Measurements from ENCODE around the gene UPP2. TPM values are rescaled to one million over a fixed set of nuclear protein-coding genes. Genes with fewer than 3 reads are reported as not detected.

Gene UPP2
- total and polyA plus RNA-seq, 7 donors = not detected

GRCh38 chr2:158172719-158173118 is 71.0 kb downstream of the UPP2 start:
- ATAC-seq (no peak), DNase-seq (no peak)
- Histone ChIP-seq H3K4me1 (no peaks in the 10 kb centered on the region), H3K4me3 (no peak overlapping the region), H3K36me3 (ENCODE audit: insufficient read depth in 1 of 2, low read depth in 1 of 2) (no peaks in the 10 kb centered on the region), H3K27ac (no peak overlapping the region), H3K9me3 (no peaks in the 10 kb centered on the region), H3K27me3 (ENCODE audit: insufficient read depth in 3 of 3, low read length in 2 of 3) (peaks cover 0 to 2% (median 0%) of the 10 kb centered on the region in 3 donors)
- 13 to 36% (median 31%) methylated on average over 2 of the region's 2 CpGs for WGBS, 3 donors
- TF ChIP-seq CTCF (IDR thresholded peaks at IDR 0.05) = no peak
- intact Hi-C loops (cut with DNase I) = no loop called here

GRCh38 chr2:158174495-158174894 is 72.8 kb downstream of the UPP2 start:
- peaks cover 0 to 2% (median 0%) of the 10 kb centered on the region in 3 donors for H3K27me3 ChIP-seq (ENCODE audit: insufficient read depth in 3 of 3, low read length in 2 of 3)
- no peaks in the 10 kb centered on the region for H3K9me3 ChIP-seq
- TF ChIP-seq CTCF (IDR thresholded peaks at IDR 0.05) = no peak
- ATAC-seq = no peak
- no peaks in the 10 kb centered on the region for H3K4me1 ChIP-seq
- no peaks in the 10 kb centered on the region for H3K36me3 ChIP-seq (ENCODE audit: insufficient read depth in 1 of 2, low read depth in 1 of 2)
- WGBS, 3 donors = 71 to 79% (median 76%) methylated on average over 1 of the region's 1 CpG
- intact Hi-C loops (cut with DNase I) = no loop called here
- DNase-seq = no peak
- no peak overlapping the region for H3K27ac ChIP-seq
- H3K4me3 ChIP-seq = no peak overlapping the region

GRCh38 chr2:158174956-158175355 is 73.3 kb downstream of the UPP2 start:
- Histone ChIP-seq H3K4me1 (no peaks in the 10 kb centered on the region), H3K27me3 (ENCODE audit: insufficient read depth in 3 of 3, low read length in 2 of 3) (peaks cover 0 to 2% (median 0%) of the 10 kb centered on the region in 3 donors), H3K9me3 (no peaks in the 10 kb centered on the region), H3K27ac (no peak overlapping the region), H3K4me3 (no peak overlapping the region), H3K36me3 (ENCODE audit: insufficient read depth in 1 of 2, low read depth in 1 of 2) (no peaks in the 10 kb centered on the region)
- DNase-seq (no peak), ATAC-seq (no peak)
- intact Hi-C loops (cut with DNase I) = no loop called here
- 89 to 93% (median 89%) methylated on average over 5 of the region's 5 CpGs for WGBS, 3 donors
- no peak for TF ChIP-seq CTCF (IDR thresholded peaks at IDR 0.05)

- Histone ChIP-seq H3K9me3 (no peaks in the 10 kb centered on the region), H3K4me1 (no peaks in the 10 kb centered on the region), H3K27me3 (ENCODE audit: insufficient read depth in 3 of 3, low read length in 2 of 3) (no peaks in the 10 kb centered on the region), H3K4me3 (no peak overlapping the region), H3K27ac (no peak overlapping the region), H3K36me3 (ENCODE audit: insufficient read depth in 1 of 2, low read depth in 1 of 2) (no peaks in the 10 kb centered on the region)
- 6 to 11% (median 9%) methylated on average over 3 of the region's 3 CpGs for WGBS, 3 donors
- DNase-seq (no peak), ATAC-seq (no peak)
- no peak for TF ChIP-seq CTCF (IDR thresholded peaks at IDR 0.05)
- intact Hi-C loops (cut with DNase I) = no loop called here
Observed at GRCh38 chr2:158178646-158179045, 77.0 kb downstream of the UPP2 start.

- Histone ChIP-seq H3K4me3 (no peak overlapping the region), H3K4me1 (no peaks in the 10 kb centered on the region), H3K9me3 (no peaks in the 10 kb centered on the region), H3K27me3 (ENCODE audit: insufficient read depth in 3 of 3, low read length in 2 of 3) (no peaks in the 10 kb centered on the region), H3K36me3 (ENCODE audit: insufficient read depth in 1 of 2, low read depth in 1 of 2) (no peaks in the 10 kb centered on the region), H3K27ac (no peak overlapping the region)
- no peak for DNase-seq
- intact Hi-C loops (cut with DNase I) = loop anchor here (10.0 kb wide), 1 partner anchor 575 kb away; no protein-coding TSS in a partner anchor
- TF ChIP-seq CTCF (IDR thresholded peaks at IDR 0.05) = peak; percentile 25
- no peak for ATAC-seq
- 25 to 47% (median 38%) methylated on average over 2 of the region's 2 CpGs for WGBS, 3 donors
Observed at GRCh38 chr2:158179660-158180059, 78.0 kb downstream of the UPP2 start.

All from psoas muscle (tissue), 8 donors.